ENCODE data around the gene PNLDC1.
"Not testable (repeated sequence)": the region's sequence is repeated elsewhere in the genome, so short reads cannot be mapped to it uniquely, and the experiment has no call there.

PNLDC1 gene

DNA sequence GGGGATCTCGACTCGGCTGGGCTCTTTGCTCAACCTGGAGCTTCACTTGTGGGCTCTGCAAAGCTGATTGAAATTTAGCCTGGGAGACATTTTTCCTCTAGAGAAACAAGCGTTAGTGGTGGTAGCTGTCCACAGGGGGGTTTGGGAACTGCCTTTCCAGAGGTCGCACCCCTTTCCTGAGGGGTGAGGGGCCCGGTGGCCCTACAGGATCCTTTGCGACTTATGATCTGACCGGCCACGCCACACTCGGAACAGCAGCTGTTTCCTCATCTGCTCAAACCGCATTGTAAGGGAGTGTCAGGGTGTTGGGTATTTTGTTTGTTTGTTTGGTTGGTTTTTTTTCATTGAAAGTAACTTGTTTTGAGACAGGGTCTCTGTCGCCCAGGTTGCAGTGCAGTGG is 21.0 kb downstream of the PNLDC1 start:
- no peak overlapping the region for H3K4me3 ChIP-seq (ENCODE audit: low read depth, low read length)
- no peak for DNase-seq (ENCODE audit: low read depth)
- TF ChIP-seq, protein P1, sequence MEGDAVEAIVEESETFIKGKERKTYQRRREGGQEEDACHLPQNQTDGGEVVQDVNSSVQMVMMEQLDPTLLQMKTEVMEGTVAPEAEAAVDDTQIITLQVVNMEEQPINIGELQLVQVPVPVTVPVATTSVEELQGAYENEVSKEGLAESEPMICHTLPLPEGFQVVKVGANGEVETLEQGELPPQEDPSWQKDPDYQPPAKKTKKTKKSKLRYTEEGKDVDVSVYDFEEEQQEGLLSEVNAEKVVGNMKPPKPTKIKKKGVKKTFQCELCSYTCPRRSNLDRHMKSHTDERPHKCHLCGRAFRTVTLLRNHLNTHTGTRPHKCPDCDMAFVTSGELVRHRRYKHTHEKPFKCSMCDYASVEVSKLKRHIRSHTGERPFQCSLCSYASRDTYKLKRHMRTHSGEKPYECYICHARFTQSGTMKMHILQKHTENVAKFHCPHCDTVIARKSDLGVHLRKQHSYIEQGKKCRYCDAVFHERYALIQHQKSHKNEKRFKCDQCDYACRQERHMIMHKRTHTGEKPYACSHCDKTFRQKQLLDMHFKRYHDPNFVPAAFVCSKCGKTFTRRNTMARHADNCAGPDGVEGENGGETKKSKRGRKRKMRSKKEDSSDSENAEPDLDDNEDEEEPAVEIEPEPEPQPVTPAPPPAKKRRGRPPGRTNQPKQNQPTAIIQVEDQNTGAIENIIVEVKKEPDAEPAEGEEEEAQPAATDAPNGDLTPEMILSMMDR (IDR thresholded peaks at IDR 0.05; ENCODE audit: insufficient read depth, low read depth, low read length, missing control alignments), result no peak

DNA sequence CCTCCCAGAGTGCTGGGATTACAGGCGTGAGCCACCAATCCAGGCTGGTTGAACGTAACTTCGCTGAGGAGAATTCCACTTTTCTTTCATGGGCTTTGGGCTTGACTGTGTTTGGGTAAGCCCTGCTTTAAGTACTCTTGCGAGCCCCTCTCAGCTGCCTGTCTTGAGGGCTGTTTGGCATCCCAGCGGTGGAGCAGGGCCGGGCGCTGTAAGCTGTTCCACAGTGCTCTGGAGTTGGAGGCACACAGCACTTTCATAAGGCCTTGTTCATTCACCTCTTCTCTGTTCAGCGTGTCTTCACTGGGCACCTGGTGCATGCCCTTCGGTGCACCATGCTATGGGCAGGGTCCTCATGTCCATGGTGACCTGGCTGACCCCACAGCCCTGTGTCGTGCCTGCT is 21.6 kb downstream of the PNLDC1 start:
- DNase-seq (ENCODE audit: low read depth), result no peak
- TF ChIP-seq, protein P1 (IDR thresholded peaks at IDR 0.05; ENCODE audit: insufficient read depth, low read depth, low read length, missing control alignments), result no peak
- H3K4me3 ChIP-seq (ENCODE audit: low read depth, low read length), result no peak overlapping the region

DNA sequence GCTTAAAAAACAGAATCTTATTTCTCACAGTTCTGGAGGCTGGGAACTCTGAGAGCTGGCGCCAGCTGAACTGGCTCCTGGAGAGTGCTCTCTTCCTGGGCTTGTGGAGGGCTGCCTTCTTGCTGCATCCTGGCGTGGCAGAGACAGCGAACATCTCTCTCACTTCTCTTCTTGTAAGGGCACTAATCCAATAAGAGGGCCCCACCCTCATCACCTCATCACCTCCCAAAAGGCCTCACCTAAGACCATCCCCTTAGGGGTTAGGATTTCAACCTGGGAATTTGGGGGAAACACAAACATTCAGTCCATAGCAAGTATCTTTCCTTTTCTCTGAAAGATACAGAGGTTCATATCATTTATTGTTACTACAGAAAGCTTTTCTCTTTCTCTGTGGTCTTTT is 23.9 kb downstream of the PNLDC1 start:
- no peak overlapping the region for H3K4me3 ChIP-seq (ENCODE audit: low read depth, low read length)
- TF ChIP-seq, protein P1 (IDR thresholded peaks at IDR 0.05; ENCODE audit: insufficient read depth, low read depth, low read length, missing control alignments), result no peak

DNA sequence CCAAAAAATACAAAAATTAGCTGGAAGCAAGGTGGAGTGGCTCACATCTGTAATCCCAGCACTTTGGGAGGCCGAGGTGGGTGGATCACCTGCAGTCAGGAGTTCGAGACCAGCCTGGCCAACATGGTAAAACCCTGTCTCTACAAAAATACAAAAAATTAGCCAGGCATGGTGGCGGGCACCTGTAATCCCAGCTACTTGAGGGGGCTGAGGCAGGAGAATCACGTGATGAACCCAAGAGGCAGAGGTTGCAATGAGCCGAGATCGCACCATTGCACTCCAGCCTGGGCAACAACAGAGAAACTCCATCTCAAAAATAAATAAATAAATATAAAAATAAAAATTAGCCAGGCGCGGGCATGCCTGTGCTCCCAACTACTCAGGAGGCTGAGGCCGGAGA is 24.6 kb downstream of the PNLDC1 start:
- DNase-seq (ENCODE audit: low read depth); H3K4me3 ChIP-seq (ENCODE audit: low read depth, low read length): not testable (repeated sequence)

More for the DNA sequence above, 23.9 kb downstream of the PNLDC1 start:
- no peak for DNase-seq (ENCODE audit: low read depth)

DNA sequence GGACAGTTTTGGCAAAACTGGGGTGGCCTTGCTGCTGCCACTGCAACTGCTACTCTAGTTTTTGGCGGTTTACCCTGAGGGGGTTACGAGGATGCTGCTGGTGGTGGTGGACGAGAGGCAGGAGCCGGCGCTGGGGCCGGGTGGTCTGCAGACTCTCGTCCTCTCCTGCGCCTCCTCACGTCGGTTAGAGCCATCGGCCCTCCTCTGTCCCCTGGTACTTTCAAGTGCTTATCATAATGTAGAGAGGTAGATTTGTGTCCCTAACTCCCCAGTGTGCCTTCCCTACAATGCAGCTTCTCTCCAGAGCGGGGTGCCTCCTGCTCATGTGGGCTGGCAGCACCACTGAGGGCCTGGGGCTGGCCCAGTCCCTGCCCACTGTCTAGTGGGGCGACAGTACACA is 25.9 kb downstream of the PNLDC1 start:
- H3K4me3 ChIP-seq (ENCODE audit: low read depth, low read length), result no peak overlapping the region
- TF ChIP-seq, protein P1 (IDR thresholded peaks at IDR 0.05; ENCODE audit: insufficient read depth, low read depth, low read length, missing control alignments), result no peak
- no peak for DNase-seq (ENCODE audit: low read depth)

DNA sequence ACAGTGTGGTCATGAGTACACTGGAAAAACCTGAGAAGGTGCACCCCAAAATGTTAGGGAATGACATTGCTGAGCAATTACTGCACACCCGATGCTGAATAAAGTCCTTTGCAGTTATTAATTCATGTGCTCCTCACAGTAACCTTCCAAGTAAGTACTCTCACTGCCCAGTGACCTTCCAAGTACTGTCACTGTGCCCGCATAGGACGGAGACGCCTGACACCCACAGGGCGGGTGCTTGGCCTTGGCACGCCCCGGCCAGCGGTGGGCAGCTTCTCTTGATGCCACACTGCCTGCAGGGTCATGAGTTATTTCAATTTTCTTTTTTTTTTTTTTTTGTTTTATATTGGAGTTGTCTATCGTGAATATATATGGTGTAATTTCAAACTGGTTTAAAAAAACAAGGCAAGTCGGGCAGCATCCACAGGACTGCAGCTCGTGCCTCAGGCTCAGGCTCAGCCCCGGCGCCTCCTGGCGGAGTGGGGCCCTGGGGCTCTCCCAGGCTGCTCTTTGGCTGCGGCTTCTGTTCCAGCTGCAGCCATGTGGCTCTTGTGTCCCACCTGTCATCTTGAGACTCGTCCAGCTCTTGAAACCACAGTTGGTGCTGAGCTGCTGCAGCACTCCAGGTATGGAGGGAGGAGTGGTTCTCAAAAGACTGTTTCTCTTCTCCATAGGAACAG is 27.0 kb downstream of the PNLDC1 start:
- no peak for DNase-seq (ENCODE audit: low read depth)
- TF ChIP-seq, protein P1 (IDR thresholded peaks at IDR 0.05; ENCODE audit: insufficient read depth, low read depth, low read length, missing control alignments), result no peak

DNA sequence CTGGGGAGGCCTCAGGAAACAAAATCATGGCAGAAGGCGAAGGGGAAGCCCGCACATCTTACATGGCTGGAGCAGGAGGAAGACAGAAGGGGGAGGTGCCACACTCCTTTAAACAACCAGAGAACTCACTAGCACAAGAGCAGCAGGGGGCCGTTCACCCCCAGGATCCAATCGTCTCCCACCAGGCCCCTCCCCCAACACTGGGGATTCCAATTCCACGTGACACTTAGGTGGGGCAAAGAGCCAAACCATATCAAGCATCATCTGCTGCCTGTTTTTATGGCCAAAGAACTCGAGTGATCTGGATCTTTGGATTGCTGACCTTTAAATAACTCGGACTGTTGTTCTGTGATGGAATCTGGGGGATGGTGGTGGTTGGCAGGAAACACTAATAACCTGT is 28.0 kb downstream of the PNLDC1 start:
- TF ChIP-seq, protein P1 (IDR thresholded peaks at IDR 0.05; ENCODE audit: insufficient read depth, low read depth, low read length, missing control alignments), result no peak
- no peak for DNase-seq (ENCODE audit: low read depth)
- H3K4me3 ChIP-seq (ENCODE audit: low read depth, low read length), result no peak overlapping the region

More for the DNA sequence above, 27.0 kb downstream of the PNLDC1 start:
- H3K4me3 ChIP-seq (ENCODE audit: low read depth, low read length), result no peak overlapping the region

All from GM12865 (cell line).